Trophoblast cell (in vitro differentiated cells and primary cell): ENCODE data around the gene CLEC3B. TPM values are rescaled to one million over a fixed set of nuclear protein-coding genes. Genes with fewer than 3 reads are reported as not detected.
A peak's percentile ranks its signal among the peaks of the same experiment; 100 is the strongest.

Source experiments
- DNase-seq, 2 donors: peaks; one replicate each; pipeline ENCODE4 v3.0.0-alpha.2; 2016
- H2AFZ ChIP-seq: 2 replicates; pipeline ENCODE4 v1.6.1; 2013; ENCODE audit warnings: low read length, moderate library complexity, mild to moderate bottlenecking; ENCODE audit not compliant: insufficient read depth, poor library complexity
- H2AK5ac ChIP-seq: 2 replicates; pipeline ENCODE4 v1.6.1; 2013; ENCODE audit warnings: mild to moderate bottlenecking, low read length
- H2BK120ac ChIP-seq: 2 replicates; pipeline ENCODE4 v1.6.1; 2013; ENCODE audit warnings: low read length, mild to moderate bottlenecking, moderate library complexity; ENCODE audit not compliant: insufficient read depth, poor library complexity
- H2BK12ac ChIP-seq: 2 replicates; pipeline ENCODE4 v1.6.1; 2013; ENCODE audit warnings: mild to moderate bottlenecking, low read length, moderate library complexity
- H2BK5ac ChIP-seq: 2 replicates; pipeline ENCODE4 v1.6.1; 2013; ENCODE audit warnings: low read length, low read depth, moderate library complexity, mild to moderate bottlenecking; ENCODE audit not compliant: poor library complexity
- H3K14ac ChIP-seq: 2 replicates; pipeline ENCODE4 v1.6.1; 2013; ENCODE audit warnings: mild to moderate bottlenecking, low read length
- H3K18ac ChIP-seq: 2 replicates; pipeline ENCODE4 v1.6.1; 2013; ENCODE audit warnings: mild to moderate bottlenecking, low read length
- H3K23ac ChIP-seq: 2 replicates; pipeline ENCODE4 v1.6.1; 2013; ENCODE audit warnings: low read length
- H3K27ac ChIP-seq: 2 replicates; pipeline ENCODE4 v1.5.1; 2013; ENCODE audit warnings: low read depth, mild to moderate bottlenecking, inconsistent platforms, low read length, moderate library complexity
- H3K27me3 ChIP-seq: 2 replicates; pipeline ENCODE4 v1.6.1; 2013; ENCODE audit warnings: inconsistent platforms, mild to moderate bottlenecking, low read length, moderate library complexity; ENCODE audit not compliant: insufficient read depth
- H3K36me3 ChIP-seq, 2 experiments: 1 replicate in 1 of 2; 2 replicates in 1 of 2; pipeline ENCODE4 v1.6.1; 2013; ENCODE audit warnings: low read length in 2 of 2, mild to moderate bottlenecking in 2 of 2, moderate library complexity in 1 of 2; ENCODE audit not compliant: insufficient read depth in 2 of 2, control insufficient read depth in 1 of 2
- H3K4ac ChIP-seq: 2 replicates; pipeline ENCODE4 v1.6.1; 2013; ENCODE audit warnings: low read depth, mild to moderate bottlenecking, low read length, moderate library complexity
- H3K4me1 ChIP-seq, 2 experiments: 1 replicate in 1 of 2; 2 replicates in 1 of 2; pipeline ENCODE4 v1.6.1; 2013; ENCODE audit warnings: low read length in 2 of 2, mild to moderate bottlenecking in 2 of 2, moderate library complexity in 1 of 2; ENCODE audit not compliant: insufficient read depth in 2 of 2, control insufficient read depth in 1 of 2
- H3K4me2 ChIP-seq: 2 replicates; pipeline ENCODE4 v1.6.1; 2013; ENCODE audit warnings: inconsistent platforms, mild to moderate bottlenecking, low read length, moderate library complexity
- H3K4me3 ChIP-seq: 2 replicates; pipeline ENCODE4 v1.5.1; 2013; ENCODE audit warnings: mild to moderate bottlenecking, low read depth, low read length, inconsistent platforms
- H3K79me1 ChIP-seq: one replicate; pipeline ENCODE4 v1.6.1; 2013; ENCODE audit warnings: low read length
- H3K79me2 ChIP-seq: 2 replicates; pipeline ENCODE4 v1.6.1; 2013; ENCODE audit warnings: low read length, mild to moderate bottlenecking; ENCODE audit not compliant: control insufficient read depth, insufficient read depth, poor library complexity
- H3K9ac ChIP-seq: 2 replicates; pipeline ENCODE4 v1.6.1; 2013; ENCODE audit warnings: mild to moderate bottlenecking, low read length
- H3K9me3 ChIP-seq: 2 replicates; pipeline ENCODE4 v1.6.1; 2013; ENCODE audit warnings: low read depth, mild to moderate bottlenecking, control low read depth, inconsistent platforms, low read length; ENCODE audit not compliant: insufficient read depth
- H4K12ac ChIP-seq: 2 replicates; pipeline ENCODE4 v1.6.1; 2013; ENCODE audit warnings: low read depth, mild to moderate bottlenecking, low read length, moderate library complexity
- H4K8ac ChIP-seq: 2 replicates; pipeline ENCODE4 v1.6.1; 2013; ENCODE audit warnings: low read depth, mild to moderate bottlenecking, low read length, moderate library complexity
- H4K91ac ChIP-seq: one replicate; pipeline ENCODE4 v1.6.1; 2013; ENCODE audit warnings: low read depth, mild to moderate bottlenecking, low read length, moderate library complexity
- WGBS: extraction: QIAGEN DNeasy Blood & Tissue Kit; methylation state at CpG from one replicate; pipeline ENCODE4 v1.1.7; 2013; ENCODE audit warnings: missing lambda C conversion rate; ENCODE audit not compliant: insufficient read length, insufficient coverage; ENCODE audit errors: extremely low coverage; 5-methylcytosine and 5-hydroxymethylcytosine counted together
- polyA plus RNA-seq: library from polyadenylated mRNA; stranded (reverse); fragments of 200-250 nt; gene quantifications from 2 replicates; pipeline ENCODE4 v1.2.3, GENCODE V29; 2013

CLEC3B gene, protein sequence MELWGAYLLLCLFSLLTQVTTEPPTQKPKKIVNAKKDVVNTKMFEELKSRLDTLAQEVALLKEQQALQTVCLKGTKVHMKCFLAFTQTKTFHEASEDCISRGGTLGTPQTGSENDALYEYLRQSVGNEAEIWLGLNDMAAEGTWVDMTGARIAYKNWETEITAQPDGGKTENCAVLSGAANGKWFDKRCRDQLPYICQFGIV
- 0.14 and 0.29 TPM in 2 replicates for polyA plus RNA-seq

DNA sequence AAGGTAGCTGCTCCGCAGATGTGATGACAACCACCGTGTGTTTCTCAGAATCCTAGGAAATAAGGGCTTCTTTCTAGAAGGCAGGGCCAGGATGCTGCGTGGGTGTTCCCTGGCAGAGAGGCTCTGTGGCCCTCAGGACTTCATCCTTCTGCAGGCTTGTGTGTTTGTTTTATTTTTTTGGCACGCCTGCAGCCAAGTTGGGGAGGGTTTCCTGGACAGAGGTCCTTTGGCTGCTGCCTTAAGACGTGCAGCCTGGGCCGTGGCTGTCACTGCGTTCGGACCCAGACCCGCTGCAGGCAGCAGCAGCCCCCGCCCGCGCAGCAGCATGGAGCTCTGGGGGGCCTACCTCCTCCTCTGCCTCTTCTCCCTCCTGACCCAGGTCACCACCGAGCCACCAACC is at the start of gene CLEC3B:
CLEC3B (plus strand) TSS at position 266 of the 400 bp plus-strand sequence; CDS start at position 326, 60 bp downstream.
- H4K91ac ChIP-seq: no peak within 1 kb of the TSS
- H2BK5ac ChIP-seq: no peak within 1 kb of the TSS
- no peaks in the 10 kb centered on the region for H3K79me1 ChIP-seq
- H2AK5ac ChIP-seq: no peak within 1 kb of the TSS
- no peak within 1 kb of the TSS for H4K8ac ChIP-seq
- no peaks in the 10 kb centered on the region for H3K79me2 ChIP-seq
- no peak within 1 kb of the TSS for H3K4me3 ChIP-seq
- no peak within 1 kb of the TSS for H2BK12ac ChIP-seq
- WGBS: no CpG with 5 or more reads among the region's 13 CpGs
- no peaks in the 10 kb centered on the region for H3K27me3 ChIP-seq
- no peaks in the 10 kb centered on the region for H3K36me3 ChIP-seq
- peaks cover 3% of the 10 kb centered on the region for H3K9me3 ChIP-seq
- no peak for DNase-seq
- no peak within 1 kb of the TSS for H2BK120ac ChIP-seq
- no peak within 1 kb of the TSS for H3K18ac ChIP-seq
- H4K12ac ChIP-seq: no peak within 1 kb of the TSS
- H2AFZ ChIP-seq: no peak within 1 kb of the TSS
- H3K23ac ChIP-seq: no peak within 1 kb of the TSS
- H3K27ac ChIP-seq: no peak within 1 kb of the TSS
- H3K4me2 ChIP-seq: no peak within 1 kb of the TSS
- H3K9ac ChIP-seq: no peak within 1 kb of the TSS
- no peak within 1 kb of the TSS for H3K14ac ChIP-seq
- H3K4me1 ChIP-seq: peaks cover 0 to 3% of the 10 kb centered on the region in 2 experiments
- no peak within 1 kb of the TSS for H3K4ac ChIP-seq

DNA sequence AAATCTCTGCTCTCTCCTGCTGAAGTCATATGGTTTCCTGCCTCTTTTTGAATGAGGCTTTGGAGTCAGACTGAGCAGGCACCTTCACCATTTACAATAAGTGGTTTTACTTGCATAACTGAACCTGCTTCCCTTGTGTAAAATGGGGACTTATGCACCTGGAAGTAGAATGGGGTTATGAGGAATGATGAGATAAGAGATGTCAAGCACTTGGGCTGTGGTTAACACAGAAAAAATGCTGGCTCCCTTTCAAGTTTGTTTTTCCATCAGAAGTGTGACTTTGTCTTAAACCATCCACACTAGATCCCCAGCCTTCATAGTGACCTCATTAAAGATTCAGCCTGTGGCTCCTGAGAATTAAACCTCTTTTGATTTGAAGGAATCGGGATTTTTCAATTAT is 44.9 kb upstream of the CLEC3B start:
- peaks cover 4% of the 10 kb centered on the region for H3K79me1 ChIP-seq
- H2AFZ ChIP-seq: no peak overlapping the region
- no peak overlapping the region for H4K12ac ChIP-seq
- no peak overlapping the region for H2BK120ac ChIP-seq
- peak in 1 of 2 donors; percentile 56 for DNase-seq
- H3K18ac ChIP-seq: no peak overlapping the region
- no peak overlapping the region for H3K27ac ChIP-seq
- no peak overlapping the region for H2BK12ac ChIP-seq
- no peaks in the 10 kb centered on the region for H3K9me3 ChIP-seq
- no peaks in the 10 kb centered on the region for H3K27me3 ChIP-seq
- H3K79me2 ChIP-seq: peaks cover 4% of the 10 kb centered on the region
- peaks cover 2 to 3% of the 10 kb centered on the region in 2 experiments for H3K4me1 ChIP-seq
- WGBS: no CpG with 5 or more reads among the region's 1 CpG
- no peak overlapping the region for H3K23ac ChIP-seq
- H3K4me2 ChIP-seq: no peak overlapping the region
- H4K8ac ChIP-seq: no peak overlapping the region
- H3K14ac ChIP-seq: no peak overlapping the region
- H3K9ac ChIP-seq: no peak overlapping the region
- H2AK5ac ChIP-seq: no peak overlapping the region
- no peak overlapping the region for H4K91ac ChIP-seq
- H2BK5ac ChIP-seq: no peak overlapping the region
- H3K4me3 ChIP-seq: no peak overlapping the region
- H3K4ac ChIP-seq: no peak overlapping the region
- H3K36me3 ChIP-seq: peaks cover 0 to 1% of the 10 kb centered on the region in 2 experiments

DNA sequence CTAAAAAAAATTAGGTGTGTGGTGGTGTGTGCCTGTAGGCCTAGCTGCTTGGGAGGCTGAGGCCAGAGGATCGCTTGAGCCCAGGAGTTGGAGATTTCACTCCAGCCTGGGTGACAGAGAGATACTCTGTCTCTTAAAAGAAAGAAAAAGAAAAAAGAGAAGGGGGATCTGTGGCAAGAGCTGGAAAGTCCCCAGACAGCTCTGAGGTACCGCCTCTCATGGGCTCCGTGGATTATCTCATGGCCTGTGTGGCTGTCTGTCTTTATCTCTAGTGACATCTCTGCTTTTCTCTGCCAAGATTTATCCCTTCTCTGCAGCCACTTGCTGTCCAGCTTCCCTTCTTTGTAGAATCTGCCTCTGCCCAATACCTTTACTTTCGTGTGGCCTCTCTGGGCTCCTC is 44.4 kb upstream of the CLEC3B start:
- no CpG with 5 or more reads among the region's 4 CpGs for WGBS
- Histone ChIP-seq H3K36me3 (peaks cover 2% of the 10 kb centered on the region in 2 experiments), H3K79me2 (no peaks in the 10 kb centered on the region), H4K91ac (no peak overlapping the region), H3K9me3 (no peaks in the 10 kb centered on the region), H3K79me1 (no peaks in the 10 kb centered on the region), H3K14ac (no peak overlapping the region), H2BK5ac (no peak overlapping the region), H3K9ac (no peak overlapping the region), H3K27ac (no peak overlapping the region), H2AFZ (no peak overlapping the region), H3K23ac (no peak overlapping the region), H3K18ac (no peak overlapping the region), H4K12ac (no peak overlapping the region), H4K8ac (no peak overlapping the region), H2BK12ac (no peak overlapping the region), H3K4me2 (no peak overlapping the region), H2BK120ac (no peak overlapping the region), H3K4me3 (peak overlapping the region; percentile 6), H3K27me3 (no peaks in the 10 kb centered on the region), H3K4me1 (peaks cover 2 to 3% of the 10 kb centered on the region in 2 experiments), H3K4ac (peak overlapping the region; percentile 33), H2AK5ac (no peak overlapping the region)
- DNase-seq: no peak

DNA sequence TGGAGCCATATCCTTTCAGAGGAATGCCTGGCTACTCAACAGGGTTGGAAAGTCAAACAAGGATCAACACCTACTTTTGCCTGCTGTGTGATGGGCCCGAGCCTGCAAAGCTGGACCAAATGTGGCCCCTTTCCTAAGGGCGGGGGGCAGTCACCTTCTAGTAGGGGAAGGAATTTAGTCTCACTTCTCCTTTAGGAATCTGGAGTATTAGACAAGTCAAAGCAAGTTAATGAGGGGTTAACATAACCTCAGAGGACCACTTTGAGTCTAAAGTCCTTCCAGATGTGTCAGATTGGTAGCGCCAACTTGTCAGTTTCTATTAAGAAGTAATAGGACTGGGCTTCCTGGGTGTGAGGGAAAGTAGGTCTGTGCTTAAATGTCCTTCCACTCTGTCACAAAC is 43.3 kb upstream of the CLEC3B start:
- no peak for DNase-seq
- no peak overlapping the region for H3K18ac ChIP-seq
- H4K12ac ChIP-seq: no peak overlapping the region
- H4K91ac ChIP-seq: no peak overlapping the region
- no peak overlapping the region for H2BK120ac ChIP-seq
- no peaks in the 10 kb centered on the region for H3K4me1 ChIP-seq
- no peak overlapping the region for H2AFZ ChIP-seq
- no peak overlapping the region for H2BK12ac ChIP-seq
- no peak overlapping the region for H3K9ac ChIP-seq
- no peaks in the 10 kb centered on the region for H3K79me1 ChIP-seq
- H3K4me2 ChIP-seq: no peak overlapping the region
- WGBS: no CpG with 5 or more reads among the region's 3 CpGs
- H2AK5ac ChIP-seq: no peak overlapping the region
- H3K4ac ChIP-seq: no peak overlapping the region
- no peak overlapping the region for H3K4me3 ChIP-seq
- no peak overlapping the region for H3K14ac ChIP-seq
- H3K36me3 ChIP-seq: peaks cover 2% of the 10 kb centered on the region in 2 experiments
- no peaks in the 10 kb centered on the region for H3K79me2 ChIP-seq
- H3K27me3 ChIP-seq: no peaks in the 10 kb centered on the region
- no peak overlapping the region for H4K8ac ChIP-seq
- no peak overlapping the region for H3K23ac ChIP-seq
- no peaks in the 10 kb centered on the region for H3K9me3 ChIP-seq
- H2BK5ac ChIP-seq: no peak overlapping the region
- H3K27ac ChIP-seq: no peak overlapping the region
